Limb (tissue), 2 donors: ENCODE data around the gene P2RY6.
"Not testable (repeated sequence)": the region's sequence is repeated elsewhere in the genome, so short reads cannot be mapped to it uniquely, and the experiment has no call there.

Experiments
- DNase-seq, 2 donors: peaks; one replicate each; pipeline ENCODE4 v3.0.0-alpha.2; 2016; ENCODE audit errors: extremely low spot score in 2 of 2

The P2RY6 gene

DNA sequence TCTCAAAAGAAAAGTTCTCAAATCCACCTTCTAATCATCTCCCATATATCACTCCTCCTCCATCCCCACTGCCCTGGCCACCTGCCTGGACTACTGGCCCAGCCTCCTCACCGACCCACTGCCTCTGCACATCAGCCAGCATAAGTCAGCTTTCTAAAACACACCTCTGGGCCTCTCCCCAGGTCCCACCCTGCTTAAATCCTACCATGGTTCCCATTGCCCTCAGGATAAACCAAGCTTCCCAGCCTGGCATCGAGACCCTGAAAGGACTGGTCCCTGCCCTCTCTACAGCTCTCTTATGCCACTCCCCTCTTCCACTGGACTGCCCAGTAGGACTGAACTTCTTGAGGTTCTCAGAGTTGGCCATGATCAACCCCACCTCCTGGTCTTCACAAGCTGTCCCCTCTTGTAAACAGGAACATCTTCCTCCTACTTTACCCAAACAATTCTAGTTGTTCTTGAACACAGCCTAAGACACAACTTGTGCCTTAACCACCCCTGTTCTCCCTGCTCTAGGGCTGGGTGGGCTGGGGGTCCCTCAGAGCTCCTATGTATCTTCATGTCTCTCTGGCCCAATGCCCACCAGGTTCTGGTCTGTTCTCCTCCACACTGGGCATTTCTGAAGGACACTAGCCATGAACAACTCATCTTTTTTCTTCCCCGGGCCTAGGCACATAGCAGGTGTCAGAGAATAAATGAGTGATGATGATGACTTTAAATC is 12.6 kb upstream of the P2RY6 start:
- DNase-seq: peak in 1 of 2 donors; percentile 8

DNA sequence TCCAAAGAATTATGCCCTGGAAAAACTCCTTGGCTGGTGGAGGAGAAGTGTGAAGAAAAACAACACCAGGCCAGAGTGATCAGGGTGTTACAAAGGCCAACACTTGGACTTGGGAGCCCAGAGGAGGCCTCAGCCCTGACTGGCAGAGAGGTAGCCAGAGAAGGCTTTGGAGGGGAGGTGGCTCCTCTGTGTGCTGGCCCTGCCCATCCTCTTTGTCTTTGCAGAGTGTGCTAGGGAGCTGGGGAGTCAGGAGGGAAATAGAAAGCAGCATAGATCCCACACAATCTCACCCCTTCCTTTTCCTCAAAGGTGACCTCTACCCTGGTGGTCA is 12.0 kb upstream of the P2RY6 start:
- no peak for DNase-seq

DNA sequence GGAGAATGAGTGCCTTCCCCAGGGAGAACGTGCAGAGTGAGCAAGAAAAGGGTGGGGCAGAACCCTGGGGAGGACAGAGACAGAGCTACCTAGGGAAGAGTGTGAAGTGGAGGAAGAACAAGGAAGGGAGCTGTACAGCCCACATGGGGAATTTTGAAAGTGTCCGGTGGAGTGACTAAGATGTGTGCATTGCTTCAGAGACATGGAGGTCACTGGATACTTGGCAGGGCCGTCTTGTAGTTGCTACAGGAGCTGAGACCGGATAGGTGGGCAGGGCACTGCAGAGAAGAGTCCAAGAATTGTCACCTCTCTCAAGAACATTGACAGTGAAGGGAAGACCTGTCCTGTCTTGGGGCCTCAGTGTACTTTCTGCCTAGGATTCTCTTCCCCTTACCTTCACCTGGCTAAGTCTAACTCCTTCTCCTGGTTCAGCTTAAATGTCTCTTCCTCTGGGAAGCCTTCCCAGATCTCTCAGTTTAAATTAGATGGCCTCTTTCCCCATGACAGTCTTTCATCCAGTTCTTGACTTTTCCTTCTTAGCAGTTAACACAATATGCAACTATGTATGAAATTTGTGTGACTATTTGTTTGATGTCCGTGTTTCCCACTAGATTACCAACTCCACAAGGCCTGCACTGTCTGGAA is 9.2 kb upstream of the P2RY6 start:
- DNase-seq: peak in 1 of 2 donors; percentile 12

GRCh38 chr11:73263640-73264039 is 8.5 kb upstream of the P2RY6 start:
- peak in 1 of 2 donors; percentile 9 for DNase-seq

GRCh38 chr11:73265278-73265810 is 6.8 kb upstream of the P2RY6 start:
- DNase-seq: peak in 1 of 2 donors; percentile 10

DNA sequence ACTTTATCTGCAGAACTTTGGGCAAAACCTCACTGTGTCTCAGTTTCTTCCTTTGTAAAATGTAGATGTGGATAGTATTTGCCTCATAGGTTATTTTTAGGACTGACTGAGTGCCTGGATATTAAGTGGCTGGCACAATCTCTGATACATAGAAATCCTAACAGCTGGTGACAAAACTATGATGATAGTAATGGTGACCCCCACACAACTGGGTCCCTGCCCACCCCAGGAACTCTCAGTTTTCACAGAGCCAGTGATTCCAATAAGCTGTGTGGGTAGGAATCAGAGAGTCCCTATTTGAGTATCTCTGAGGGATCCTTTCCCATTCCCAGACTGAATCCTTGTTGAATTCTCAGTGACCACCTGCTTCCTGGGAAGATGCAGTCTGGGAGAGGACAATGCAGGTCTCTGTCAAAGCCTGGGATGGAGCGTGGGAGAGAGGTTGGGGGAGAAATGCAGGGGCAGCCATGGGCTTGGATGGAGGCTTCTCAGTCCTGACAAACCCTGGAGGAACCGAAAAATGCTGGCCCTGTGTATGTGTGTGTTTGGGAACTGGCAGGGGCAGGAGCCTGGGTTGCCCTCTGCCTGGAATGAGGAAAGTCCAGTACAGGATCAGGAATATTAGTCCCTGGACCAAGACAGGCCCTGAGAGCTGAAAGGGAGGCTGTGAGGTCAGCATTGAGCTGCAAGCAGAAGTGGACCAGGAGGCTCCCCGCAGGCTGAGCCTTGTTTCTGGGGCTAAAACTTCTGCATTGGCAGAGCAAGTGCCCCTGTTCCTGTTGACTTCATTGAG is 6.1 kb upstream of the P2RY6 start:
- peak in 1 of 2 donors; percentile 16 for DNase-seq

GRCh38 chr11:73266646-73267020 is 5.5 kb upstream of the P2RY6 start:
- peak in 1 of 2 donors; percentile 26 for DNase-seq

DNA sequence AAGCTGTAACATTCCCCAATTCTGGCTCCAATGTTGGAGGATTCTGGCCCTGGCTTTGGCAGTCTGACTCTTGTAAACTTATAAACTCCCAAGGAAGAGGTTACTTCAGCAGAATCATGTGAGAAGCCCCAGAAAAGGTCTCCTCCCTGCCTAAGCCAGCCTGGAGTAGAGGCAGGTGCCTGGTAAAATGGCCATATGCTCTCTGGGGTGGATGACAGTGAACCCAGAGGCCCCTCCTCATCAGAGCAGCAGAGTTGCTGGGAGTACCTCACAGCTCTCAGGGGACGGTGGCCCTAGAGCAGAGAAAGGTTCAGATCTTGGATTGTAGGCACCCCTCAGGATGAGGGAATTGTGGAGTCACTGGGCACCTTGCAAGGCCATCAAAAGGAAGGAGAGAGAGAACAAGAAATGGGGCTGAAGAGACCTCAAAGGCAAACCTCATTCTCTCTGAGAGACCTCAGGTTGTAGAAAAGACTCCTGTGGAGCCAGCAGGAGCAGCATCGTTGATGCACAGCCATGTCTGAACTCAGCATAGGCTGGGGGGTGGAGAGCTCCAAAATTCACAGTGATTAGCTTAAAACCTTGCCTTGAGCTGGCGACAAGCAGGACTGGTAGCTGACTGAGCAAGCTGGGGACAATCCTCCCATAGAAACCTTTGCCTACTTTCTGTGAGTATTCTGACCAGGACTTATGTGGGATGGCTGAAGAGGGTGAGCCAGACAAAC is 4.9 kb upstream of the P2RY6 start:
- peak in 1 of 2 donors; percentile 13 for DNase-seq

- peak in 1 of 2 donors; percentile 14 for DNase-seq
Measured at GRCh38 chr11:73267906-73268540, 4.1 kb upstream of the P2RY6 start.

- peak in 1 of 2 donors; percentile 11 for DNase-seq
Measured at GRCh38 chr11:73268671-73269271, 3.4 kb upstream of the P2RY6 start.

DNA sequence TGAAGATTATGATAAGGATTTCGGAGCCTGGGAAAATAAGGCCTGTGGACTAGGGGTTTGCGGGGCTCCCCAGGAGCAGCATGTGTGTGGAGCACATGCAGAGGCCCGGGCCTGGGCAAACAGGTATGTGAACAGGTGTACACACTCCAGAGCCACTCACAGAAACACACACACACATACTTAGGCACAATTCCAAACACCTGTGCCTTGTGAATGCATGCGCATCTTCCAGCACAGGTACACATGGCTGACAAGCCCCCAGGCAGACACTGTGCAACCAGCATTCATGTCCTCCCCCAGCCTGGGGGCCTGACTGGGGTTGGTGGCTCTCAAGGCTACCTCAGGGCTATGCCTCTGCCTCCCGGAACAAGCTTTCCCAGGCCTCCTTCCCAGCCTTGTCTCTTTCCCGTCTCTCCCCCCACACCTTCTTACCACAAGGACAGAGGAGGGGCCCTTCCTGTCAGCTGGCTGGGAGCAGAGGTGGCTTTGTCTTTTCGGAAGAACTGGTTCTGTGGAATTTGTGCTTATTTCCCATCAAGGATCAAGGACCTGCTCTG is 2.6 kb upstream of the P2RY6 start:
- peak in 1 of 2 donors; percentile 27 for DNase-seq

- DNase-seq: peak in 1 of 2 donors; percentile 13
Measured at GRCh38 chr11:73270016-73270854, 1.9 kb upstream of the P2RY6 start.

DNA sequence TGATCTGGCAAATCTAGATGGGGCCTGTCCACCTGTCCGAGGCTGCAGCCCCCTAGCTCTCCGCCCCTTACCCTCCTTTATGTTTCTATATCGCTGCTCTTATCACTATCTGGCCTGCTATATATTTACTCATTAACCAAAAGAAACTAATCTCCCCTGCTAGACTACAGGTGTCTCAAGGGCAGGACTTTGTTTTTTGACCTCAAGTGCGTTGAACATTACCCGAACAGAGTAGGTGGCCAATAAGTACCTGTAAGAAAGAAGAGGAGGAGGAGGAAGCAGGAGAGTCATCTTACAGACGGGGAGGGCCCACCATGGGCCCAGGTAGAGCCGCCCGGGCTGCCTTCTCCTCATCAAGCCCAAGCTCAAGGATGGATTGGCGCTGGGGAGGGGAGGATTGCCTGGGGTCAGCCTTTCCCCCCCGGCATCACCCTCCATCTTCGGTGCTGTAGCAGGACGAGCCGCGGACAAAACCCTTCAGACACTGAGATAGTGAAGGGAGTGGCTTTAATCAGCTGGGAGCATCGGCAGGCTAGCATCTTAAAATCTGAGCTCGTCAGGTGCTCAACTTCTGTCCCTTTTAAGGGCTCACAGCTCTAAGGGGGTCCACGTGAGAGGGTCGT is 1.2 kb upstream of the P2RY6 start:
- peak in 1 of 2 donors; percentile 11 for DNase-seq

DNA sequence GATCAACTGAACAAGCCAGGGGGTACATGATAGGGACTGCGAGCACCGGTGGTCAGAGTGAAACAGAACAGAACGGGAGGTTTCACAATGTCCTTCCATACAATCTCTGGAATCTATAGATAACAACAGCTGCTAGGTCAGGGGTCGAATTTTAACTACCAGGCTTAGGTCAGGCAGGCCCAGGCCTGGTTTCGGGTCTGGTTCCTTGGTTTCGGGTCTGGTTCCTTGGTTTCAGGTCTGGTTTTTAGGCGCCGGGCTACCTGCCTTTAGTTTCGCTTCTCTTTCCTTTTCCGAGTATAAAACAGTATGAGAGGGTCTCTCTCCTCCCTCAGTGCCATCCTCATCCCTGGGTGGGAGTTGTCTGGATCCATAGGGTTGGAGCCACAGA is 666 bp upstream of the P2RY6 start:
- DNase-seq: peak in 1 of 2 donors; percentile 7

DNA sequence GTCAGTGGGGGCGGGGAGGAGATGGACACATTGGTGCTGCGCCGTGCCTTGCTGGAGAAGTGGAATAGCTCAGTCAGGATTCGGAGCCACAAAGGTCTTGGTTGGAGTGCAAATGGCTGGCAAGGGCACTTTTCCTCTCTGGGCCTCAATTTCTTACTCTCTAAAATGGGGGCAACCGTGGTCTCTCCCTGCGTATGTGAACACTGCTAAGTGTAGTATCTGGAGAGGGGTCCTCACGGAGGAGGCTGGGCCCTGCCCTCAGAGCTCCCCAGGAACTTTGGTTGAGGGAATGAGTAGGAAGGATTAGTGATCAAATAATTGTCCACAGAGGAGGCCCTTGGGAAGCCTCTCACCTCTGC is 521 bp downstream of the P2RY6 start:
- DNase-seq: no peak

DNA sequence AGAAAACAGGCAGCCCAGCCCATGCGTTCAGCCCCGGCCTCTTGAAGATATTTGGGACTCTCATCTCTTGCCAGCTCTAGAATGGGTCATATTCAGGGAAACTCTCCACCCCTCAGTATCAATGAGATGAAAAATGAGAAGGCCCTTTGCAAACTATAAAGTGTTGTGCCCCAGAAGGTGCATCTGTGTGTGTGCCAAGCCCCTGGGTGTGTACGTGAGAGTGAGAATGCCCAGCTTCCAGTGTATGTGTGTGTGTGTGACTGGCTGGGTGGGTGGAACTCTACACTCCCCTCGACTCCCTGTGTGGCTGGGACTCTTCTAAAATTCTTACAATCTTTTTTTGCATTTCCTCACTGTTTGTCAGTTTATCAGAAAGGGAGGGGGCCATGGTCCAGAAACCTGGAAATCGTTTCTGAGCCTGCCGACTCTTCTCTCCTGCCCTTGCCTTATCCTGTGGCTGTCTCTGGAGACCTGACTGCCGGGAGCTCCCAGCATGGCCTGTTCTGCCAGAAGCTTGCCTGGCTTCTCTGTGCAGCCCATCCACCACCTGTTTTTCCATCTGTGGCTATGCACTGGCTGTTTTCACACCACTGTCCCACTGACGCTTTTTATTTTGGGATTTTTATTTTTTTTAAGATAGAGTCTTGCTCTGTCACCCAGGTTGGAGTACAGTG is 1.2 kb downstream of the P2RY6 start:
- DNase-seq: peak in 1 of 2 donors; percentile 22

GRCh38 chr11:73274191-73274590 is 2.1 kb downstream of the P2RY6 start:
- DNase-seq: not testable (repeated sequence)

DNA sequence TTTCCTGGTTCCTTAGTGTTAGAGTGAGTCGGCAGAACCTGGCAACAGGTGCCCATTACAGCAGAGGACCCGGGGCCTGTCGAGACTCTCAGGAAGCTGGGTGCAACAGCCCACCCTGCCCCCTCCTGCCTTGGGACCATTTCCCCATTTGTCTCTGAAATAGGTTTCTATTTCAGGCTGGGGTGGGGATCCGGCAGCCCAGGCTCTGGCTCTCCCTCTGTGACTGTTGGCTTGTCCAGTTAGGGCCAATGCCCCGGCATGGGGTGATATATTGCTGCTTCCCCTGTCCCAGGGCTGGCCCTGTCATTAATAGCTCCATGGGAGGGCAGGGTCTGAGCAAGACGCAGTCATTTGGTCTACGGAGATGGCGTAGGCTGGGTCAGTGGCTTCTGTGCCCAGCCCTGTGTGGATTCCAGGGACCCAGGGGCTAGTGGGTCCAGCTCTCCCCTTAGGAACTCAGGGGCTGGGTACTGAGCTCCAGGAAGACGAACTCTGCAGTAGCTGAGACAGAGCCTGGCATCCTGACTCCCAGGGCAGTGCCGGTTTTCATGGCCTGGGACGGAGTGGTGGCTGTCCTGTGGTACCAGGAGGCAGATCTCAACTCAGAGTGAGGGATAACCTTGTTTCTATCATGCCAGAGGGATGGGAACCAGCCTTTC is 2.7 kb downstream of the P2RY6 start:
- DNase-seq: peak in 1 of 2 donors; percentile 16
